Sigmoid colon (tissue), 4 donors: ENCODE measurements around the gene ACTR3C.

Experiments used
- CTCF ChIP-seq, 4 experiments: fragments of 450-650 bp in 3 of 4; fragments of 200-600 bp in 1 of 4; IDR thresholded peaks; one replicate each; pipeline ENCODE4 v1.5.1; 2016 to 2019; ENCODE audit warnings: antibody characterized with exemption in 4 of 4, mild to moderate bottlenecking in 3 of 4, moderate library complexity in 2 of 4
- EP300 ChIP-seq, 4 donors: sonication (generic); formaldehyde crosslinking; IDR thresholded peaks; one replicate each; pipeline ENCODE4 v1.6.1; 2017; ENCODE audit warnings: antibody characterized with exemption in 4 of 4
- POLR2A ChIP-seq, 2 donors: fragments of 450-650 bp; IDR thresholded peaks; one replicate each; pipeline ENCODE4 v1.6.1; 2016; ENCODE audit warnings: antibody characterized with exemption in 2 of 2, mild to moderate bottlenecking in 2 of 2, moderate library complexity in 2 of 2

GRCh38 chr7:150317748-150318444 is 5.4 kb downstream of the ACTR3C start:
- TF ChIP-seq CTCF (IDR thresholded peaks at IDR 0.05) (no peak), EP300 (IDR thresholded peaks at IDR 0.05) (no peak), POLR2A (IDR thresholded peaks at IDR 0.05) (no peak)
